ENCODE measurements around the gene SGSH. TPM values are rescaled to one million over a fixed set of nuclear protein-coding genes. Genes with fewer than 3 reads are reported as not detected.

The SGSH gene
- total RNA-seq, 1 experiment from 2014 or later: 21.5 TPM

DNA sequence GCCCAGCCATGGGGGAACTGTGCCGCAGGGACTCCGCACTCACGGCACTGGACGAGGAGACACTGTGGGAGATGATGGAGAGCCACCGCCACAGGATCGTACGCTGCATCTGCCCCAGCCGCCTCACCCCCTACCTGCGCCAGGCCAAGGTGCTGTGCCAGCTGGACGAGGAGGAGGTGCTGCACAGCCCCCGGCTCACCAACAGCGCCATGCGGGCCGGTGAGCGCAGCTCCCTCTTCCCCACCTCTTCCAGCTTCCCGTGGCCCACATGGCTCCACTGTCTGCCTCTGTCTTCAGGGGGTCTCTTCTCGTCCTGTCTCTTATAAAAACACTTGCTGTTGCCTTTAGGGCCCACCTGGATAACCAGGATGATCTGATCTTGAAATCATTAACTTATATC lies 38.7 kb downstream of the SGSH start:
- no peak for DNase-seq (ENCODE audit: low read depth, low spot score)
- in situ Hi-C loops (cut with HindIII; ENCODE audit: low pct_unique_long_range_greater_than_20kb, low sequenced_read_pairs): no loop called here

DNA sequence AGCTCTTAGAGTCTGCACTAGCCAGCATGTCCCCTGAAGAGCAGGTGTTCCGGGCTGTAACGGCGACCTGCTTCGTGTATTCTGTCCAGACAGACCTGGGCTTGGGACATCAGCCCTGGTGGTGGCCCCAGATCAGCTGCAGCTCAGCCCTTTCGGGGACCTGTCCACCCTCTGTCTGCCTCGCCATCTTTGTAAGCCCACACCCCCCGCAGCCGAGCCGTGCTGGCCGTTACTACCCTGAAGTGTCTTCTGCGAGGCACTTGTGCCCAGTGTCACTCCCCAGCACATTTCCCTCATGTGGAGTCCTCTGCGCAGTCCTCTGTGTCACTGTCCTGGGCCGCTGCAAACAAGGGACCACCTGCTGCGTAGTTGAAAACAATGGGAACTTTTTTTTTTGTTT lies 39.9 kb downstream of the SGSH start:
- in situ Hi-C loops (cut with HindIII; ENCODE audit: low pct_unique_long_range_greater_than_20kb, low sequenced_read_pairs): no loop called here
- DNase-seq (ENCODE audit: low read depth, low spot score): no peak

- in situ Hi-C loops (cut with HindIII; ENCODE audit: low pct_unique_long_range_greater_than_20kb, low sequenced_read_pairs): no loop called here
- DNase-seq (ENCODE audit: low read depth, low spot score): no peak
Measured at GRCh38 chr17:80177986-80178595, 42.0 kb downstream of the SGSH start.

DNA sequence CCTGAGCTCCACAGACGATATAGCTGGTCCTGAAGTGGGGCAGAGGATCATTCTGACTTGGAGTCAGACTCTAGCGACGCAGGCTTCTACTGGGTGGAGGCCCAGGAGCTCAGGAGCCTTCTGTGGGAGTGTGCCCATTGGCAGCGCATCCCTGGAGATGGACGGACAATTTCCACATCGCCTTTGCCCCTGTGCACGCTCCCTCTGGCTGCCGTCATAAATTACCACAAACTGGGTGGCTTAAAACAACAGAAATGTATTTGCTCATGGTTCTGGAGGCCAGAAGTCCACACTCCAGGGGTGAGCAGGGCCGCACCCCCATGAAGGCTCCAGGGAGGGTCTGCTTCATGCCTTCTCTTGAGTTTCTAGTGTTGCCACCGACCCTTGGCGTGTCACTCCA lies 43.4 kb downstream of the SGSH start:
- DNase-seq (ENCODE audit: low read depth, low spot score): no peak
- in situ Hi-C loops (cut with HindIII; ENCODE audit: low pct_unique_long_range_greater_than_20kb, low sequenced_read_pairs): no loop called here

- no peak for DNase-seq (ENCODE audit: low read depth, low spot score)
- in situ Hi-C loops (cut with HindIII; ENCODE audit: low pct_unique_long_range_greater_than_20kb, low sequenced_read_pairs): no loop called here
Measured at GRCh38 chr17:80173916-80174315, 46.2 kb downstream of the SGSH start.

DNA sequence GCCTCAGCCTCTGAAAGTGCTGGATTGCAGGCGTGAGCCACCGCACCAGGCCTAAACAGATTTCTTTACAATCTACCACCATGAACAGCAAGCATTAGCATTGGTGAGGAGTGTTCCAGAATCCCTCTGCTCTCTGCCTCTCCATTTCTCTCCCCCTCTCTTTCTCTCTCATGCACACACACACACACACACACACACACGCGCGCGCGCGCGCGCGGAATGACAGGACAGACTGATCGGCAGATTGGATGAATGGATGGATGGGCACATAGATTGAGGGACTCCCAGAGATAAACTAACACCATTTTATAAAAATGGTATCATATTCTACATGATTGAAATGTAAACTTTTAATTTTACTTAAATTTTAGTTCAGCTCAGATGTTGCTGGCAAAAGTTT lies 47.0 kb downstream of the SGSH start:
- DNase-seq (ENCODE audit: low read depth, low spot score): no peak
- in situ Hi-C loops (cut with HindIII; ENCODE audit: low pct_unique_long_range_greater_than_20kb, low sequenced_read_pairs): no loop called here

DNA sequence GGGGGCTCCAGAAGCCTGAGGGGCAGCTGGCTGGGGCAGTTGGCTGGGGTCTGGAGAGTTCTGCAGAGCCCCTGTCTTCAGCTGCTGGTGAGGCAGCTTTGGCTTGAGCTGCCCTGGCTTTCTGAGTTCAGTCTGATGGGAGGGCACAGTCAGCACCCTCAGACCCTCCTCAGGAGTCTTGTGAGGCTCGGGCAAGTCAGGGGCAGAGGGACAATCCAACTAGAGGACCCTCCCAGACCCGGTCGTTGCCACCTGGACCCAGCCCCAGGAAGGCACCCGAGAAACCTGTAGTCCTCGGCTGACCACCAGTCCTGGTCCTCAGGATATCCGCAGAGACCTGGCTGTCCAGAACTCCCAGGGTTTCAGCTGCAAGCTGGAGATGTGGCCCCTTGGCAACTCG lies 48.5 kb downstream of the SGSH start:
- in situ Hi-C loops (cut with HindIII; ENCODE audit: low pct_unique_long_range_greater_than_20kb, low sequenced_read_pairs): no loop called here
- no peak for DNase-seq (ENCODE audit: low read depth, low spot score)

GRCh38 chr17:80169784-80170500 lies 50.2 kb downstream of the SGSH start, which contains the start of gene CARD14:
Gene CARD14, plus strand, starts transcription at chr17:80170030. Its CDS starts 11,409 bp downstream, at chr17:80181439.
- peak; percentile 83 for DNase-seq (ENCODE audit: low read depth, low spot score)
- in situ Hi-C loops (cut with HindIII; ENCODE audit: low pct_unique_long_range_greater_than_20kb, low sequenced_read_pairs): no loop called here

DNA sequence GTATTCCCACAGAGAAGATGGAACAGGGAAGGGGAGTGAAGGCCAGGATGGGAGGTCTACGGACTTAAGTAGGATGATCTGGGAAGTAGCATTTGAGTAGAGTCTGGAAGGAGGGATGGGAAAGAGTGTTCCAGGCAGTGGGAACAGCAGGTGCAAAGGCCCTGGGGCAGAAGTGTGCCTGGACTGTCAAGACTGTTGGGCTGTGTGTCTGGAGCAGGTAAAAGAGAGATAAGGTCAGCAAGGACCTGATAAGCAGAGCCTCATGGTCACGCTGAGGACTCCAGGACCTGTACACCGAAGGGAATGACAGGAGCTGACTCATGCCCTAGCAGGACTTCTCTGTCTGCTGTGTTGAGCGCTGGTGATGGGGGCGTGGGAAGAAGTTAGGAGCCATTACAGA lies 51.0 kb downstream of the SGSH start:
- no peak for DNase-seq (ENCODE audit: low read depth, low spot score)
- in situ Hi-C loops (cut with HindIII; ENCODE audit: low pct_unique_long_range_greater_than_20kb, low sequenced_read_pairs): no loop called here

- in situ Hi-C loops (cut with HindIII; ENCODE audit: low pct_unique_long_range_greater_than_20kb, low sequenced_read_pairs): no loop called here
Measured at GRCh38 chr17:80168371-80168770, 51.8 kb downstream of the SGSH start.

DNA sequence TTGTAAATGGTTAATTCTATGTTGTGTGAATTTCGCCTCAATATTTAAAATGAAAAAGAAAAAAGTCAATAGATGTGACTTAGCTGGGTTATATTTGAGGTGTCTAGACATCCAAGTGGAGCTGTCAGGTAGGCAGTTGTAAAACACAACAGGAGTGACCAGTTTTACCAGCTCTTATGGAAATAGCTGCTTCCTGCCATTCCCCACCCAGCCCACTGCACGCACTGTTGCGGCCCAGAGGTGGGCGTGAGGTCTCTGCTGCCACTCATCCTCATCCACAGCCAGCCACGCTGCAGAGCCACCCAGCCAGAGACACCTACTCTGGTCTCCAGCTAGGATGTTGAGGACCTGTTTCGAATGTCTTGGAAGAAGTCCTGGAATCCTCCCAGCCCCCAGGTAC lies 53.7 kb downstream of the SGSH start:
- in situ Hi-C loops (cut with HindIII; ENCODE audit: low pct_unique_long_range_greater_than_20kb, low sequenced_read_pairs): no loop called here
- DNase-seq (ENCODE audit: low read depth, low spot score): no peak

More at GRCh38 chr17:80168371-80168770, 51.8 kb downstream of the SGSH start:
- DNase-seq (ENCODE audit: low read depth, low spot score): peak; percentile 43

- DNase-seq (ENCODE audit: low read depth, low spot score): peak; percentile 99
- in situ Hi-C loops (cut with HindIII; ENCODE audit: low pct_unique_long_range_greater_than_20kb, low sequenced_read_pairs): no loop called here
Measured at GRCh38 chr17:80164185-80164584, 55.9 kb downstream of the SGSH start.

DNA sequence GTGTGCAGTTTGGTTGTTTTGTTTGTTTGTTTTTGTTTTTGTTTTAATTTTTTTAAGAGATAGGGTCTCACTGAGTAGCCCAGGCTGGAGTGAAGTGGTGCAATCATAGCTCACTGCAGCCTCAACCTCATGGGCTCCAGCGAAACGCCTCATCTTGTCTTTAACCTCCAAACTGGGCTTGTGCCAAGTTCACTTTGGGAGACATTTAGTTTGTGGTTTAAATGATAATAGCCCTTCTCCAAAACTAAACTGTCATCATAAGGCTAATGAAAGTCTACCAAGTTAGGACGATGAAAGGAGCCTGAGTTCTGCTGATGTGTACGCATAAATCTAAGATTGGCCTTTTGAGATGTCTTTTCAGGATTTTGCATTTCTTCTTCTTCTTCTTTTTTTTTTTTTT lies 56.8 kb downstream of the SGSH start:
- in situ Hi-C loops (cut with HindIII; ENCODE audit: low pct_unique_long_range_greater_than_20kb, low sequenced_read_pairs): no loop called here
- DNase-seq (ENCODE audit: low read depth, low spot score): peak; percentile 47

- in situ Hi-C loops (cut with HindIII; ENCODE audit: low pct_unique_long_range_greater_than_20kb, low sequenced_read_pairs): no loop called here
- peak; percentile 100 for DNase-seq (ENCODE audit: low read depth, low spot score)
Measured at GRCh38 chr17:80160536-80160935, 59.6 kb downstream of the SGSH start.

Other genes starting within 250 kb of the SGSH start
- 1,021 and 1,023 TPM in 2 replicates for gene TBC1D16, start 184.5 kb downstream of the SGSH start, total RNA-seq (2014; rRNA removed; shearing (Covaris generic))
- 9.0 and 12.9 TPM in 2 replicates for gene CCDC40, start 183.7 kb downstream of the SGSH start, total RNA-seq (2014; rRNA removed; shearing (Covaris generic))
- gene GAA, start 118.8 kb downstream of the SGSH start, total RNA-seq (2014; rRNA removed; shearing (Covaris generic)): 88.7 and 97.7 TPM in 2 replicates
- gene EIF4A3, start 73.2 kb downstream of the SGSH start, total RNA-seq (2014; rRNA removed; shearing (Covaris generic)): 567 and 602 TPM in 2 replicates
- gene CARD14, start 50.3 kb downstream of the SGSH start, total RNA-seq (2014; rRNA removed; shearing (Covaris generic)): 19.6 and 23.2 TPM in 2 replicates
- gene SLC26A11, start 94 bp upstream of the SGSH start, total RNA-seq (2014; rRNA removed; shearing (Covaris generic)): 22.1 and 23.6 TPM in 2 replicates
- gene RNF213, start 40.5 kb upstream of the SGSH start, total RNA-seq (2014; rRNA removed; shearing (Covaris generic)): 117 and 140 TPM in 2 replicates
- 13.9 and 15.0 TPM in 2 replicates for gene ENDOV, start 194.8 kb upstream of the SGSH start, total RNA-seq (2014; rRNA removed; shearing (Covaris generic))

Measured in SK-MEL-5 (cell line).